ENCODE results near the gene ZMYM2.

DNA sequence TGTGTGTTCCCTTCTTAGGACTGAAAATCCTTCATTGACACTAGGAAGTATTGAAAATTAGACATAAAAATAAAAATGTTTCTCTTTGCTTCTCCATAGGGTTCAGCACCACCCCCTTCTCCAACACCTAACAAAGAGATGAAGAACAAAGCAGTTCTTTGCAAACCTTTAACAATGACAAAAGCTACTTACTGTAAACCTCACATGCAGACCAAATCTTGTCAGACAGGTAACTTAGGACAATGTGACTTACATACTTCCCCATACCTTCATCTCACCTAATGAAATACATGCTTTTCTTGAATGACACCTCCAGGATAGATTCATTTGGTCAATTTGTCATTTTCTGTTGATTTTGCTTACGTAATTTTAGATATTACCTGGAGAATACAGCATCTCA lies 99.9 kb downstream of the ZMYM2 start:
- no peak for TF ChIP-seq GATA2 (IDR thresholded peaks at IDR 0.05; ENCODE audit: low read depth, low read length)
- TF ChIP-seq GATA3 (IDR thresholded peaks at IDR 0.05; ENCODE audit: low read depth, low read length): no peak

Measured in SH-SY5Y (cell line).